Adrenal gland (tissue), 12 donors: Measurements from ENCODE around the gene SASH1. TPM values are rescaled to one million over a fixed set of nuclear protein-coding genes. Genes with fewer than 3 reads are reported as not detected.

Source experiments
- DNase-seq, 7 donors: peaks; one replicate each; pipeline ENCODE4 v3.0.0-alpha.2; 2019 to 2020
- H3K27ac ChIP-seq, 5 donors: fragments of 200-600 bp; sonication (generic) in 4 of 5; 1 replicate in 3 of 5; 2 replicates in 2 of 5; pipeline versions ENCODE4 v1.5.1 to v1.8.0; 2016 to 2020; ENCODE audit warnings: mild to moderate bottlenecking in 1 of 5
- H3K27me3 ChIP-seq: fragments of 200-600 bp; 2 replicates; pipeline ENCODE4 v1.8.0; 2021
- H3K36me3 ChIP-seq, 2 donors: fragments of 200-600 bp; replicated peaks in 1 of 2; 1 replicate in 1 of 2; 2 replicates in 1 of 2; pipeline versions ENCODE4 v1.5.1 to v1.8.0; 2018 to 2022
- H3K4me1 ChIP-seq, 2 donors: fragments of 200-600 bp; replicated peaks in 1 of 2; 1 replicate in 1 of 2; 2 replicates in 1 of 2; pipeline versions ENCODE4 v1.5.1 to v1.8.0; 2018 to 2021
- H3K4me3 ChIP-seq, 4 donors: fragments of 200-600 bp; sonication (generic) in 3 of 4; one replicate each; pipeline ENCODE4 v1.5.1; 2016 to 2018
- H3K9me3 ChIP-seq, 3 donors: fragments of 200-600 bp; sonication (generic) in 1 of 3; replicated peaks in 1 of 3; 1 replicate in 2 of 3; 2 replicates in 1 of 3; pipeline versions ENCODE4 v1.5.1 to v1.8.0; 2016 to 2021
- CTCF ChIP-seq, 6 experiments: fragments of 450-650 bp in 4 of 6; fragments of 200-600 bp in 2 of 6; sonication (generic) in 1 of 6; IDR thresholded peaks; 1 replicate in 5 of 6; 2 replicates in 1 of 6; pipeline versions ENCODE4 v1.5.1 to v1.8.0; 2016 to 2021; ENCODE audit warnings: antibody characterized with exemption in 6 of 6, mild to moderate bottlenecking in 2 of 6, moderate library complexity in 1 of 6
- POLR2A ChIP-seq, 2 donors: fragments of 450-650 bp; IDR thresholded peaks; one replicate each; pipeline ENCODE4 v1.6.1; 2017; ENCODE audit warnings: antibody characterized with exemption in 2 of 2, mild to moderate bottlenecking in 2 of 2, moderate library complexity in 1 of 2
- WGBS, 4 donors: extraction: QIAGEN DNeasy Blood & Tissue Kit in 2 of 4; methylation state at CpG; one replicate each; pipeline versions ENCODE4 v1.1.5 to v1.1.7; 2013 to 2017; 5-methylcytosine and 5-hydroxymethylcytosine counted together
- intact Hi-C, 2 donors: fragments of 100-400 bp; cut with DNase I; formaldehyde crosslinking; loops; one replicate each; pipeline versions ENCODE4 v1.14.1 to v1.15.0; 2022 to 2023
- polyA plus RNA-seq, 3 donors: library from polyadenylated mRNA; stranded (reverse); fragments of 200-250 nt in 2 of 3; fragments of 350-450 nt in 1 of 3; fragmentation: Illumina TruSeq in 1 of 3; extraction: RNeasy Lipid Tissue Mini Kit (QIAGEN cat#74804) in 1 of 3; gene quantifications; one replicate each; pipeline ENCODE4 v1.2.3, GENCODE V29; 2013 to 2014
- total RNA-seq, 9 donors: library from RNA; depleted of rRNA in 4 of 9; stranded (reverse); fragments of >200 nt in 4 of 9; fragments of 120-200 nt in 1 of 9; fragmentation: NEBNext Ultra II Directional in 1 of 9; extraction: Animal tissue kit (Norgen Biotek cat#: 25700) in 1 of 9; gene quantifications; one replicate each; pipeline versions ENCODE4 v1.1.0 to v1.2.4, GENCODE V29; 2013 to 2023
- donor health status: healthy with polysubstance abuse.
- donor health status: Bipolar disorder and iron deficiency.
- donor health status: DM: yes; HTN: yes; CAD: no.
- donor health status: DM: no; HTN: no; CAD: no.
- donor health status: DM: no; HTN: no; CAD: no.
- donor health status: DM: yes; HTN: yes; CAD: no.

SASH1 gene
- total and polyA plus RNA-seq, 12 donors = 5.5 to 30.7 (median 16.7) TPM

GRCh38 chr6:148479497-148479896 lies 136.9 kb downstream of the SASH1 start:
- Histone ChIP-seq H3K27me3 (no peaks in the 10 kb centered on the region), H3K4me3 (no peak overlapping the region), H3K36me3 (no peaks in the 10 kb centered on the region), H3K9me3 (no peaks in the 10 kb centered on the region), H3K27ac (no peak overlapping the region), H3K4me1 (no peaks in the 10 kb centered on the region)
- TF ChIP-seq CTCF (IDR thresholded peaks at IDR 0.05) (no peak), POLR2A (IDR thresholded peaks at IDR 0.05) (no peak)
- WGBS, 4 donors = 91 to 94% (median 93%) methylated on average over 5 of the region's 5 CpGs
- DNase-seq = no peak
- intact Hi-C loops = no loop called here

GRCh38 chr6:148487461-148487860 lies 144.8 kb downstream of the SASH1 start:
- Histone ChIP-seq H3K9me3 (no peaks in the 10 kb centered on the region), H3K27ac (no peak overlapping the region), H3K27me3 (no peaks in the 10 kb centered on the region), H3K4me1 (no peaks in the 10 kb centered on the region), H3K36me3 (no peaks in the 10 kb centered on the region), H3K4me3 (no peak overlapping the region)
- DNase-seq = no peak
- 87 to 93% (median 92%) methylated on average over 9 to 10 of the region's 10 CpGs for WGBS, 4 donors
- TF ChIP-seq CTCF (IDR thresholded peaks at IDR 0.05) (no peak), POLR2A (IDR thresholded peaks at IDR 0.05) (no peak)
- intact Hi-C loops = no loop called here

- TF ChIP-seq CTCF (IDR thresholded peaks at IDR 0.05) = no peak
- TF ChIP-seq POLR2A (IDR thresholded peaks at IDR 0.05) = no peak
- Histone ChIP-seq H3K9me3 (no peaks in the 10 kb centered on the region), H3K27ac (no peak overlapping the region), H3K27me3 (no peaks in the 10 kb centered on the region), H3K4me3 (no peak overlapping the region), H3K36me3 (no peaks in the 10 kb centered on the region), H3K4me1 (peaks cover 0 to 5% of the 10 kb centered on the region in 2 donors)
- intact Hi-C loops = no loop called here
- WGBS, 4 donors = 77 to 79% (median 78%) methylated on average over 6 of the region's 6 CpGs
- no peak for DNase-seq
Measured at GRCh38 chr6:148491638-148492251, 149.1 kb downstream of the SASH1 start.

GRCh38 chr6:148492654-148493290 lies 150.1 kb downstream of the SASH1 start:
- 86 to 92% (median 91%) methylated on average over 5 of the region's 5 CpGs for WGBS, 4 donors
- H3K27ac ChIP-seq = no peak overlapping the region
- no peaks in the 10 kb centered on the region for H3K27me3 ChIP-seq
- TF ChIP-seq POLR2A (IDR thresholded peaks at IDR 0.05) (no peak), CTCF (IDR thresholded peaks at IDR 0.05) (no peak)
- intact Hi-C loops = no loop called here
- no peak for DNase-seq
- H3K4me1 ChIP-seq = peaks cover 0 to 5% of the 10 kb centered on the region in 2 donors
- no peak overlapping the region for H3K4me3 ChIP-seq
- H3K9me3 ChIP-seq = no peaks in the 10 kb centered on the region
- H3K36me3 ChIP-seq = no peaks in the 10 kb centered on the region
